ENCODE results near the gene TOR4A.

DNA sequence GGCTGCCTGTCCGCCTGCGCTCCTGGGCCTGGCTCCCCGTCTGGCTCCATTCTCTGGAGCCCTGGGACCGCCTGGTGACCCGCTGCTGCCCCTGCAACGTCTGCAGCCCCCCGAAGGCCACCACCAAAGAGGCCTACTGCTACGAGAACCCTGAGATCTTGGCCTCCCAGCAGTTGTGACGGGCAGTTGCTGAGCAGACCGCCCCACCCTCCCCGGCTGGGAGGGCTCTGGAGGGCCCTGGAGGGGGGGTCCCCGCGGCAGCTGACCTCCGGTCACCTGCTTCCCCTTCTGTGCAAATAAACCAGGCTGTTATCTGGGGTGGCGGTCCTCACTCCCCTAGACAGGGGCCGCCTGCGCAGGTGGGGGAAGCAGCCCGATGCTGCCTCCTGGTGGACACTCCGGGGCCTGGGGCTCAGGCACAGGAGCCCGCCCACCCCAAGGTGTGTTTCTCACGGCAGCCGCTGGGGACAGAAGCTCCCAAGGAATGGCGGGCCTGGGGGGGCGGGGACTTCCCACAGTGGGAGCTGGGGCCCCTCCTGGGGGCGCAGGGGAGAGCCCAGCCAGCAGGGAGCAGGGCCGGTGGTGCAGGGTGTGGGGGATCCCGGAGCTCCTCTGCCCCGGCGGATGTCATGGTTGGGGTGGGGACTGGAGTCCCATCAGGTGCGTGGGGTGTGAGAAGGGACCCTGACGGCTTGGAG is 41.1 kb upstream of the TOR4A start:
- TF ChIP-seq SPI1 (IDR thresholded peaks at IDR 0.05; ENCODE audit: low read depth, low read length) = no peak
- TF ChIP-seq POLR2A (IDR thresholded peaks at IDR 0.05; ENCODE audit: low read depth, low read length) = no peak

All from GM12891 (cell line).